ENCODE data around the gene LBX2. TPM values are rescaled to one million over a fixed set of nuclear protein-coding genes. Genes with fewer than 3 reads are reported as not detected.
A peak's percentile ranks its signal among the peaks of the same experiment; 100 is the strongest.

LBX2 gene
- total and polyA plus RNA-seq, 10 of the 15 experiments (the other 5 are each of a cell fraction or from before 2014, with no cell fraction given), result 0.08 to 4.0 (median 0.27) TPM

DNA sequence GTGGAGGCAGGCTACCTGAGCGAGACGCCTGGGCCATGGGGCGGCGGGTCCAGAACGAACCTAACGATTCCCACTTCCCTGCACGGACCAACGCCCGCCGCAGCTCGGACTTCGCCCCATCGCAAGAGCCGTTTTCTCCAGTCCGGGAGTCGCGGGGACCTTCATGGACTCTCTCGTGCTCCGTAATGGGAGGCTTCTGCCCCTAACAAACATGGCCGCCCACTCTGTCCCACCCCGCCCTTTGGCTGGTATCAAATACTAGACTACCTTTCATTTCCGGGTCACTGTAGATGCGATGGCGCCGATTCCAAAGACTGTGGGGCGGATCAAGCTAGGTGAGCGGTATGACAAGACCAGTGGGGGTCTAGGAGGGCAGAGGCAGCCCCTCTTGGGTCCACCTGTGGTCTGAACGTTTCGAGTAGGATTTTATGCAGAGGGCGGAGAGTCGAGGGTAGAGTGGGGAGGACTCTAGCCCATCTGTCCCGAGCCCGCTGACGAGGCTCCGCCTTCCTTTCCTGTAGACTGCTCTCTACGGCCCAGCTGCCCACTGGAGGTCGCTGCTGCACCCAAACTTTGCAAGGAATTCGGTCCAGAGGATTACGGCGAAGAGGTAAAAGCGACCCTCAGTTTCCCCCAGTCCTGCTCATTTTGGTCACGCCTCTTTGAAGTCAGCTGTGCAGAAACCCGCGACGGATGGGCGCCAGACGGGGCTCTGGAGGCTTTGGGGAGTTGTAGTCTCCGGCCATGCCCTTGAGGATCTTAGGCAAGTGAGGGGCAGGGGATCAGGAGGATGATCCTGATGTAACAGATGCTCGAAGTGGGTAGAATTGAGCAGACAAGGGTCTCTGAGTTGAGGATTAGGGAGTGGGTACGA is 16.4 kb downstream of the LBX2 start, which contains the start of the genes CCDC142 and TTC31:
CCDC142 (minus strand) TSS at position 198 of the 874 bp plus-strand sequence; CDS start at position 37, 161 bp downstream.
TTC31 (plus strand) TSS at position 281 of the 874 bp plus-strand sequence; CDS start at position 296, 15 bp downstream.
- peak; percentile 95 for ATAC-seq
- FAIRE-seq, result peak; percentile 96
- in situ Hi-C loops (cut with MboI), result loop anchor here (10.0 kb wide), 1 partner anchor 102 kb away; no protein-coding TSS in a partner anchor
- TF ChIP-seq HSF1 (IDR thresholded peaks at IDR 0.05; ENCODE audit: low read depth, low read length), result no peak
- TF ChIP-seq MTA2 (IDR thresholded peaks at IDR 0.05; ENCODE audit: low read depth), result peak; percentile 96
- peak; percentile 35 for TF ChIP-seq RUNX3 (IDR thresholded peaks at IDR 0.05; ENCODE audit: low read length)
- TF ChIP-seq NFYB (IDR thresholded peaks at IDR 0.05; ENCODE audit: insufficient read depth, low read depth, low read length), result no peak
- TF ChIP-seq GABPA (IDR thresholded peaks at IDR 0.05; ENCODE audit: low read depth), result peak; percentile 95
- TF ChIP-seq ZNF24 (IDR thresholded peaks at IDR 0.05), result no peak
- TF ChIP-seq BMI1 (IDR thresholded peaks at IDR 0.05; ENCODE audit: borderline replicate concordance), result no peak
- peak; percentile 83 for TF ChIP-seq POLR2A (IDR thresholded peaks at IDR 0.05; ENCODE audit: low read depth, low read length)
- TF ChIP-seq, protein P1, sequence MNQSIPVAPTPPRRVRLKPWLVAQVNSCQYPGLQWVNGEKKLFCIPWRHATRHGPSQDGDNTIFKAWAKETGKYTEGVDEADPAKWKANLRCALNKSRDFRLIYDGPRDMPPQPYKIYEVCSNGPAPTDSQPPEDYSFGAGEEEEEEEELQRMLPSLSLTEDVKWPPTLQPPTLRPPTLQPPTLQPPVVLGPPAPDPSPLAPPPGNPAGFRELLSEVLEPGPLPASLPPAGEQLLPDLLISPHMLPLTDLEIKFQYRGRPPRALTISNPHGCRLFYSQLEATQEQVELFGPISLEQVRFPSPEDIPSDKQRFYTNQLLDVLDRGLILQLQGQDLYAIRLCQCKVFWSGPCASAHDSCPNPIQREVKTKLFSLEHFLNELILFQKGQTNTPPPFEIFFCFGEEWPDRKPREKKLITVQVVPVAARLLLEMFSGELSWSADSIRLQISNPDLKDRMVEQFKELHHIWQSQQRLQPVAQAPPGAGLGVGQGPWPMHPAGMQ (IDR thresholded peaks at IDR 0.05; ENCODE audit: borderline replicate concordance), result no peak
- no peak for TF ChIP-seq NRF1 (conservative IDR thresholded peaks at IDR 0.05; ENCODE audit: low read depth, low read length)
- no peak for TF ChIP-seq PAX5 (IDR thresholded peaks at IDR 0.05; ENCODE audit: borderline replicate concordance, low read depth, low read length)
- no peak; the same call in 1 of the 2 replicates for TF ChIP-seq MLLT1 (IDR thresholded peaks at IDR 0.05)
- TF ChIP-seq NBN (IDR thresholded peaks at IDR 0.05), result peak; percentile 96
- TF ChIP-seq IKZF2 (IDR thresholded peaks at IDR 0.05), result peak; percentile 56 to 61
- peak; percentile 41 for TF ChIP-seq CBFB (IDR thresholded peaks at IDR 0.05; ENCODE audit: low read depth)
- TF ChIP-seq STAT1 (conservative IDR thresholded peaks at IDR 0.05), result peak; percentile 57; the same call in 1 of the 2 replicates
- TF ChIP-seq, protein P2, sequence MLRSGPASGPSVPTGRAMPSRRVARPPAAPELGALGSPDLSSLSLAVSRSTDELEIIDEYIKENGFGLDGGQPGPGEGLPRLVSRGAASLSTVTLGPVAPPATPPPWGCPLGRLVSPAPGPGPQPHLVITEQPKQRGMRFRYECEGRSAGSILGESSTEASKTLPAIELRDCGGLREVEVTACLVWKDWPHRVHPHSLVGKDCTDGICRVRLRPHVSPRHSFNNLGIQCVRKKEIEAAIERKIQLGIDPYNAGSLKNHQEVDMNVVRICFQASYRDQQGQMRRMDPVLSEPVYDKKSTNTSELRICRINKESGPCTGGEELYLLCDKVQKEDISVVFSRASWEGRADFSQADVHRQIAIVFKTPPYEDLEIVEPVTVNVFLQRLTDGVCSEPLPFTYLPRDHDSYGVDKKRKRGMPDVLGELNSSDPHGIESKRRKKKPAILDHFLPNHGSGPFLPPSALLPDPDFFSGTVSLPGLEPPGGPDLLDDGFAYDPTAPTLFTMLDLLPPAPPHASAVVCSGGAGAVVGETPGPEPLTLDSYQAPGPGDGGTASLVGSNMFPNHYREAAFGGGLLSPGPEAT (IDR thresholded peaks at IDR 0.05; ENCODE audit: low read depth), result peak; percentile 100

More for the DNA sequence above, 16.4 kb downstream of the LBX2 start, which contains the start of the genes CCDC142 and TTC31:
- peak; percentile 89 for DNase-seq (ENCODE audit: low read depth, low spot score)
- H3K4me3 ChIP-seq, result peak within 1 kb of the TSS; percentile 97
- peaks cover 13% of the 10 kb centered on the region for H3K4me1 ChIP-seq (ENCODE audit: control insufficient read depth, insufficient read depth, low read length)
- SMC1A ChIA-PET (ENCODE audit: uncharacterized antibody, unreplicated experiment), result interaction anchor here (0.8 to 5.7 kb wide), 18 partner anchors 10 to 158 kb away, joined by 3 to 128 read pairs (median 5); partner anchors contain the start of genes INO80B, MRPL53 and WBP1
- no peaks in the 10 kb centered on the region; a peak in 1 of 4 replicates for H3K36me3 ChIP-seq (ENCODE audit: control insufficient read depth in 2 of 2, insufficient read depth in 2 of 2, low read length in 1 of 2)
- peak within 1 kb of the TSS; percentile 91 for H3K9ac ChIP-seq (ENCODE audit: control insufficient read depth, insufficient read depth, low read length)
- H3K9me3 ChIP-seq (replicated peaks; ENCODE audit: control insufficient read depth, insufficient read depth, low read length), result no peaks in the 10 kb centered on the region
- H3K27me3 ChIP-seq (replicated peaks in 1 of 2; ENCODE audit: control insufficient read depth in 2 of 2, insufficient read depth in 2 of 2, low read length in 1 of 2), result no peaks in the 10 kb centered on the region; a peak in 1 of 4 replicates
- no peaks in the 10 kb centered on the region; the same call in 1 of the 2 replicates for H4K20me1 ChIP-seq (ENCODE audit: control insufficient read depth, insufficient read depth)
- BruUV-seq (replicated peaks), result TSS peak; percentile 97
- WGBS (ENCODE audit: insufficient coverage, insufficient replicate concordance, low lambda C conversion rate, missing lambda C conversion rate), result 1% methylated on average over 47 of the region's 50 CpGs
- peak within 1 kb of the TSS; percentile 96 for H3K4me2 ChIP-seq (ENCODE audit: control insufficient read depth, insufficient read depth)
- H3K79me2 ChIP-seq (ENCODE audit: control insufficient read depth, insufficient read depth, low read length), result peaks cover 27% of the 10 kb centered on the region
- peak within 1 kb of the TSS; percentile 100 for H2AFZ ChIP-seq (ENCODE audit: control insufficient read depth, low read depth, low read length)
- CTCF ChIA-PET, result interaction anchor here (0.7 to 19.4 kb wide), 31 partner anchors 9 to 588 kb away, joined by 3 to 280 read pairs (median 4); partner anchors contain the start of genes AUP1, C2orf81, DQX1 and HTRA2
- H3K27ac ChIP-seq (ENCODE audit: control insufficient read depth, insufficient read depth), result peak within 1 kb of the TSS; percentile 96
- POLR2A ChIA-PET, result interaction anchor here (0.6 to 3.6 kb wide), 12 partner anchors 9 to 108 kb away, joined by 3 to 44 read pairs (median 8); partner anchors contain the start of genes AUP1, HTRA2, INO80B and MRPL53
- RAD21 ChIA-PET (ENCODE audit: unreplicated experiment), result interaction anchor here (0.5 to 5.9 kb wide), 18 partner anchors 10 to 659 kb away, joined by 3 to 121 read pairs (median 4); partner anchors contain the start of genes AUP1, DQX1, HTRA2 and INO80B
- intact Hi-C loops (cut with micrococcal nuclease; ENCODE audit: unreplicated experiment), result loop anchor here (1.0 to 2.0 kb wide), 6 partner anchors 20 to 104 kb away; partner anchors contain the start of gene WBP1
